ENCODE data around the gene FABP6. TPM values are rescaled to one million over a fixed set of nuclear protein-coding genes. Genes with fewer than 3 reads are reported as not detected.

FABP6 gene, protein sequence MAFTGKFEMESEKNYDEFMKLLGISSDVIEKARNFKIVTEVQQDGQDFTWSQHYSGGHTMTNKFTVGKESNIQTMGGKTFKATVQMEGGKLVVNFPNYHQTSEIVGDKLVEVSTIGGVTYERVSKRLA
- 0.48 to 1.2 TPM (median 1.00 TPM) in 5 replicates for total RNA-seq (2022; extraction: Qiagen RNA extraction)

DNA sequence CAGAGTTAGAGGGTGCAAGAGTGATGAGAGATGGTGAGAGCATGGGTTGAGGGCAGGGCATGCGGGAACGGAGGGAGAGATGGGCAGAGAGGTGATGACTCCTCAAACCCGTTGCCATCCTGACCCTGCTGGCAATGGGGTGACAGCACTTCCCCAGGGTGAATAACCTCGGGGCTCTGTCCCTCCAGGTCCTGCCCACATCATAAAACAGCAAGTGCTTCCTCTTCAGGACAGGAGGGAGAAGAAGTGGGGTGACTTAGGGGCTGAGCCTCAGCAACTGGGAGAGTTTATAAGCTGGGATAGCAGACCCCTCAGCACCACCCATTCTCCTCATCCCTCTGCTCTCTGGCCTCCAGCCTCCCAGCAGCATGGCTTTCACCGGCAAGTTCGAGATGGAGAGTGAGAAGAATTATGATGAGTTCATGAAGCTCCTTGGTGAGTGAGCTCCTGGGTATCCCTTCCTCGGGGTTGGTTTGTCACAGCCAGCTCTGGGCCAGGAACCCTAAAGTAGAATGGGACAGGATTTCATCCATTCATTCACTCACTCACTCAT is at the start of gene FABP6:
Gene FABP6 (plus strand): TSS at position 317 of the 553 bp plus-strand sequence. CDS start 52 bp downstream, at position 369.

Other genes starting within 250 kb of the FABP6 start
- gene TTC1, start 220.4 kb upstream of the FABP6 start, total RNA-seq (2022; extraction: Qiagen RNA extraction) = 61.9 to 69.2 TPM (median 63.5 TPM) in 5 replicates
- gene PWWP2A, start 110.1 kb upstream of the FABP6 start, total RNA-seq (2022; extraction: Qiagen RNA extraction) = 8.4 to 12.4 TPM (median 9.5 TPM) in 5 replicates
- 10.1 to 12.6 TPM (median 11.2 TPM) in 5 replicates for gene CCNJL, start 83.1 kb downstream of the FABP6 start, total RNA-seq (2022; extraction: Qiagen RNA extraction)
- gene C1QTNF2, start 141.1 kb downstream of the FABP6 start, total RNA-seq (2022; extraction: Qiagen RNA extraction) = 0.04 to 0.16 TPM (median 0.09 TPM) in 5 replicates
- 1.5 to 1.8 TPM (median 1.6 TPM) in 5 replicates for gene FAM200C, start 170.5 kb downstream of the FABP6 start, total RNA-seq (2022; extraction: Qiagen RNA extraction)
- gene SLU7, start 189.6 kb downstream of the FABP6 start, total RNA-seq (2022; extraction: Qiagen RNA extraction) = 36.3 to 71.9 TPM (median 42.2 TPM) in 5 replicates
- 189 to 272 TPM (median 195 TPM) in 5 replicates for gene PTTG1, start 192.3 kb downstream of the FABP6 start, total RNA-seq (2022; extraction: Qiagen RNA extraction)